Measurements from ENCODE around the gene DLX4.
A peak's percentile ranks its signal among the peaks of the same experiment; 100 is the strongest.

The DLX4 gene

GRCh38 chr17:49969134-49969759, at the start of gene DLX4:
DLX4 (plus strand) TSS chr17:49969190; CDS start chr17:49969469, 279 bp downstream.
- DNase-seq = no peak
- Histone ChIP-seq H3K27ac (peak within 1 kb of the TSS; percentile 68), H3K27me3 (ENCODE audit: insufficient read depth, low read depth, severe bottlenecking) (no peaks in the 10 kb centered on the region)

GRCh38 chr17:49920030-49920769, 48.8 kb upstream of the DLX4 start:
- no peak for TF ChIP-seq CTCF (IDR thresholded peaks at IDR 0.05; ENCODE audit: low read depth, low read length)
- Histone ChIP-seq H3K9me3 (ENCODE audit: severe bottlenecking) (no peaks in the 10 kb centered on the region), H3K36me3 (no peaks in the 10 kb centered on the region), H3K27me3 (ENCODE audit: insufficient read depth, low read depth, severe bottlenecking) (no peaks in the 10 kb centered on the region), H3K27ac (no peak overlapping the region), H3K4me3 (ENCODE audit: low read depth, low read length) (no peak overlapping the region)
- DNase-seq = no peak

More at GRCh38 chr17:49969134-49969759, at the start of gene DLX4:
- TF ChIP-seq CTCF (IDR thresholded peaks at IDR 0.05; ENCODE audit: low read depth, low read length) = no peak
- peak within 1 kb of the TSS; percentile 78 for H3K4me3 ChIP-seq (ENCODE audit: low read depth, low read length)
- H3K36me3 ChIP-seq = no peaks in the 10 kb centered on the region
- no peaks in the 10 kb centered on the region for H3K9me3 ChIP-seq (ENCODE audit: severe bottlenecking)

- no peak for TF ChIP-seq CTCF (IDR thresholded peaks at IDR 0.05; ENCODE audit: low read depth, low read length)
- H3K27ac ChIP-seq = no peak overlapping the region
- H3K27me3 ChIP-seq (ENCODE audit: insufficient read depth, low read depth, severe bottlenecking) = no peaks in the 10 kb centered on the region
Observed at GRCh38 chr17:49922095-49922494, 46.9 kb upstream of the DLX4 start.

GRCh38 chr17:49924116-49924515, 44.9 kb upstream of the DLX4 start:
- H3K36me3 ChIP-seq = no peaks in the 10 kb centered on the region
- H3K27me3 ChIP-seq (ENCODE audit: insufficient read depth, low read depth, severe bottlenecking) = no peaks in the 10 kb centered on the region

More at GRCh38 chr17:49922095-49922494, 46.9 kb upstream of the DLX4 start:
- Histone ChIP-seq H3K9me3 (ENCODE audit: severe bottlenecking) (no peaks in the 10 kb centered on the region), H3K4me3 (ENCODE audit: low read depth, low read length) (no peak overlapping the region), H3K36me3 (no peaks in the 10 kb centered on the region)
- DNase-seq = no peak

GRCh38 chr17:49924589-49924988, 44.4 kb upstream of the DLX4 start:
- H3K27ac ChIP-seq = no peak overlapping the region
- no peaks in the 10 kb centered on the region for H3K9me3 ChIP-seq (ENCODE audit: severe bottlenecking)
- TF ChIP-seq CTCF (IDR thresholded peaks at IDR 0.05; ENCODE audit: low read depth, low read length) = no peak
- no peaks in the 10 kb centered on the region for H3K36me3 ChIP-seq
- H3K4me3 ChIP-seq (ENCODE audit: low read depth, low read length) = no peak overlapping the region
- H3K27me3 ChIP-seq (ENCODE audit: insufficient read depth, low read depth, severe bottlenecking) = no peaks in the 10 kb centered on the region
- DNase-seq = no peak

More at GRCh38 chr17:49924116-49924515, 44.9 kb upstream of the DLX4 start:
- no peak overlapping the region for H3K27ac ChIP-seq
- DNase-seq = no peak
- TF ChIP-seq CTCF (IDR thresholded peaks at IDR 0.05; ENCODE audit: low read depth, low read length) = no peak
- H3K9me3 ChIP-seq (ENCODE audit: severe bottlenecking) = no peaks in the 10 kb centered on the region
- no peak overlapping the region for H3K4me3 ChIP-seq (ENCODE audit: low read depth, low read length)
